Neural progenitor cell (in vitro differentiated cells): Measurements from ENCODE around the gene TRIM39.
"Not testable (repeated sequence)": the region's sequence is repeated elsewhere in the genome, so short reads cannot be mapped to it uniquely, and the experiment has no call there.

Experiments
- CTCF ChIP-seq: fragments of 200-600 bp; sonication (generic); IDR thresholded peaks from 2 replicates; pipeline ENCODE4 v1.5.1; 2017; ENCODE audit warnings: antibody characterized with exemption, mild to moderate bottlenecking
- EZH2 ChIP-seq: fragments of 200-600 bp; sonication (generic); IDR thresholded peaks from 2 replicates; pipeline ENCODE4 v1.6.1; 2017; ENCODE audit warnings: antibody characterized with exemption, mild to moderate bottlenecking, moderate library complexity
- EZH2phosphoT487 ChIP-seq: fragments of 200-600 bp; sonication (generic); IDR thresholded peaks from 2 replicates; pipeline ENCODE4 v1.6.1; 2017; ENCODE audit warnings: antibody characterized with exemption

GRCh38 chr6:30280988-30281387 lies 45.7 kb upstream of the TRIM39 start:
- not testable (repeated sequence) for TF ChIP-seq CTCF, EZH2, EZH2phosphoT487
